Hair follicular keratinocyte (primary cell): ENCODE data around the gene GJD2. TPM values are rescaled to one million over a fixed set of nuclear protein-coding genes. Genes with fewer than 3 reads are reported as not detected.

ENCODE experiments used
- total RNA-seq: library from RNA; depleted of rRNA; stranded (reverse); fragments of >200 nt; gene quantifications from 2 replicates; pipeline ENCODE4 v1.2.3, GENCODE V29; 2015

The GJD2 gene
- total RNA-seq = not detected in 2 replicates

DNA sequence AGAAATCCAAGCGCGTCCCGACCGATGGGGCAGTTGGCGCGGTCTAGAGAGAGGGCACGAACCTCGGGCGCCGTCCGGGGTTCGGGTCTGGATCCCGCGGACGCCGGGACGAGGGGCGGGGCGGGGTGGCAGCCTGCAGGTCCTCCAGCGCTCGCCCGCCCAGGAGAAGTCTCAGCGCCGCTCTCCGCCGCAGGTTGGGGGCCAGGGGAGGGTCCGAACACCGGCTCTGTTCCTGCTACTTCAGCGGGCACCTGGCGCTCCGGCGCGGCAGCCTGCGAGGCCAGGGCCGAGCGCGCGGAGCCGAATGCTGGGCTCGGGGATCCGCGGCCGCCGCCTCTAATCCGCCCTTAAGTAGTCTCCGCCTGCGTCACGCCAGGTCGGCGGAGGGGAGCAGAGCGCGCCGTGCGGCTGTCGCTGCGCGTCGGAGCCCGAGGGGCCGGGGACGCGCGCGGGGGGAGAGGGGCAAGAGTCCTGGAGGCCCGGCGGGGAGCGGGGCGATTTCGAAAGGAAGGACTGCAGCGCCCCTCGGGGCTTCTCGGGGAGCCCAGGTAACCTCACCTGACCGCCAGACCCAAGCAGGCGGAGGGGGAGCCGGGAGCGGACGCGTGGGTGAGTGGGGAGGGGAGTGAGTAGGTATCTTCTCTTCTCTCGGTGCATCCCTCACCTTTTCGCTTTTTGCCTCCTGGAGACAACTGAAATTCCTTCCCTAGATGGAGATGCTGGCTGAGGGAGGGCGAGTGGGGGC, at the start of gene GJD2:
Gene GJD2, minus strand, starts transcription at position 325 of the 745 bp plus-strand sequence. CDS start 510 bp downstream, outside the sequence.

GRCh38 chr15:34795267-34796081, 40.7 kb upstream of the GJD2 start, which contains the start of gene ACTC1:
Gene ACTC1, minus strand, starts transcription at chr15:34795549. Its CDS starts 741 bp downstream, at chr15:34794808.

Other genes starting within 250 kb of the GJD2 start
- 8.8 and 11.6 TPM in 2 replicates for gene GOLGA8B, start 171.3 kb downstream of the GJD2 start, total RNA-seq
- gene ACTC1, start 40.6 kb upstream of the GJD2 start, total RNA-seq = not detected in 2 replicates
- gene AQR, start 214.7 kb upstream of the GJD2 start, total RNA-seq = 16.4 and 20.1 TPM in 2 replicates
- 16.1 and 20.6 TPM in 2 replicates for gene ZNF770, start 233.3 kb upstream of the GJD2 start, total RNA-seq